Gastroesophageal sphincter (tissue), 4 donors: Measurements from ENCODE around the gene PARD6B. TPM values are rescaled to one million over a fixed set of nuclear protein-coding genes. Genes with fewer than 3 reads are reported as not detected.

Experiments used
- ATAC-seq: fragments of 150-250 bp; one replicate; pipeline ENCODE4 v1.9.1; 2016; ENCODE audit warnings: mild to moderate bottlenecking, moderate library complexity
- H3K27ac ChIP-seq, 4 donors: fragments of 200-600 bp; sonication (generic) in 3 of 4; 1 replicate in 3 of 4; 2 replicates in 1 of 4; pipeline ENCODE4 v1.5.1; 2016 to 2019
- H3K27me3 ChIP-seq: fragments of 200-600 bp; sonication (generic); one replicate; pipeline ENCODE4 v1.5.1; 2019
- H3K36me3 ChIP-seq, 2 donors: fragments of 200-600 bp; sonication (generic); one replicate each; pipeline ENCODE4 v1.5.1; 2019; ENCODE audit warnings: control low read depth in 1 of 2
- H3K4me1 ChIP-seq, 3 donors: fragments of 200-600 bp; sonication (generic); 1 replicate in 2 of 3; 2 replicates in 1 of 3; pipeline ENCODE4 v1.5.1; 2016 to 2019; ENCODE audit warnings: control low read depth in 2 of 3
- H3K4me3 ChIP-seq, 2 donors: fragments of 200-600 bp; sonication (generic); one replicate each; pipeline ENCODE4 v1.5.1; 2019; ENCODE audit warnings: mild to moderate bottlenecking in 1 of 2, moderate library complexity in 1 of 2
- H3K9me3 ChIP-seq, 3 donors: fragments of 200-600 bp; sonication (generic); one replicate each; pipeline ENCODE4 v1.5.1; 2017 to 2019; ENCODE audit warnings: control low read depth in 2 of 3
- EP300 ChIP-seq: sonication (generic); formaldehyde crosslinking; IDR thresholded peaks from one replicate; pipeline ENCODE4 v1.6.1; 2017; ENCODE audit warnings: antibody characterized with exemption, mild to moderate bottlenecking
- POLR2A ChIP-seq, 2 donors: fragments of 450-650 bp; IDR thresholded peaks; one replicate each; pipeline ENCODE4 v1.6.1; 2017; ENCODE audit warnings: antibody characterized with exemption in 2 of 2, mild to moderate bottlenecking in 2 of 2, moderate library complexity in 1 of 2
- POLR2AphosphoS5 ChIP-seq: sonication (generic); formaldehyde crosslinking; IDR thresholded peaks from one replicate; pipeline ENCODE4 v1.6.1; 2017; ENCODE audit warnings: antibody characterized with exemption
- WGBS, 2 donors: methylation state at CpG; one replicate each; pipeline ENCODE4 v1.1.5; 2018; ENCODE audit warnings: low coverage in 1 of 2; 5-methylcytosine and 5-hydroxymethylcytosine counted together
- total RNA-seq, 4 donors: library from RNA; depleted of rRNA; stranded (reverse); fragments of >200 nt; gene quantifications; one replicate each; pipeline ENCODE4 v1.1.0, GENCODE V29; 2016
- TF ChIP-seq, protein P1 (sequence below), 4 experiments: fragments of 200-600 bp in 2 of 4; fragments of 450-650 bp in 2 of 4; sonication (generic) in 1 of 4; IDR thresholded peaks; one replicate each; pipeline ENCODE4 v1.5.1; 2017 to 2019; ENCODE audit warnings: antibody characterized with exemption in 4 of 4, mild to moderate bottlenecking in 2 of 4, moderate library complexity in 2 of 4

Gene PARD6B
- total RNA-seq, 4 donors from 2014 or later: 2.4 to 3.8 (median 2.8) TPM

DNA sequence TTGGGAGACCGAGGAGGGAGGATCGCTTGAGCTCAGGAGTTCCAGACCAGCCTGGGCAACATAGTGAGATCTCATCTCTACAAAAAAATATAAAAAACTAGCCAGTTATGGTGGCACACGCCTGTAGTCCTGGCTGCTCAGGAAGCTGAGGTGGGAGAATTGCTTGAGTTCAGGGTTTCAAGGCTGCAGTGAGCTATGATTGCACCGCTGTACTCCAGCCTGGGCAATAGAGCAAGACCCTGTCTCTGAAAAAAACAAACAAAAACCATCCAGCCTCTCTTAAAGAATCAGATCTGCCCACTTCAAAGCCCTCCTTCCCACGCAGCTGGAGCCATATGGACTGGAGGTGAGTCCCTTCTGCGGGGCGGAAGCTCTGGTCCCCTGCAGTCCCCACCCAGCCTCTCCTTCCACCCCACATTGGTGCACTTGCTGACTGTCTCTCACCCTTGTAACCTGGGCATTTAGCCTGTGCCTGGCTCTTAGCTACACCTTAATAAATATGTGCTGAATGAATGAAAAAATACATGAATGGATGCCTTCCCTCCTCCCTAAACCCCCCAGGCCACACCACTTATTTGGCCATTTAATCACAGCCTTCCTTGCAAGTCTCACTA is 7.2 kb upstream of the PARD6B start:
- Histone ChIP-seq H3K4me3 (no peak overlapping the region), H3K4me1 (peaks cover 0 to 37% (median 0%) of the 10 kb centered on the region in 3 donors), H3K36me3 (no peaks in the 10 kb centered on the region), H3K27ac (peak overlapping the region in 3 of 4 donors; percentile 49 to 73 (median 67)), H3K27me3 (no peaks in the 10 kb centered on the region), H3K9me3 (no peaks in the 10 kb centered on the region)
- 83% methylated on average over 6 of the region's 7 CpGs; no CpG with 5 or more reads in 1 of the 2 donors for WGBS, 2 donors
- TF ChIP-seq, protein P1, sequence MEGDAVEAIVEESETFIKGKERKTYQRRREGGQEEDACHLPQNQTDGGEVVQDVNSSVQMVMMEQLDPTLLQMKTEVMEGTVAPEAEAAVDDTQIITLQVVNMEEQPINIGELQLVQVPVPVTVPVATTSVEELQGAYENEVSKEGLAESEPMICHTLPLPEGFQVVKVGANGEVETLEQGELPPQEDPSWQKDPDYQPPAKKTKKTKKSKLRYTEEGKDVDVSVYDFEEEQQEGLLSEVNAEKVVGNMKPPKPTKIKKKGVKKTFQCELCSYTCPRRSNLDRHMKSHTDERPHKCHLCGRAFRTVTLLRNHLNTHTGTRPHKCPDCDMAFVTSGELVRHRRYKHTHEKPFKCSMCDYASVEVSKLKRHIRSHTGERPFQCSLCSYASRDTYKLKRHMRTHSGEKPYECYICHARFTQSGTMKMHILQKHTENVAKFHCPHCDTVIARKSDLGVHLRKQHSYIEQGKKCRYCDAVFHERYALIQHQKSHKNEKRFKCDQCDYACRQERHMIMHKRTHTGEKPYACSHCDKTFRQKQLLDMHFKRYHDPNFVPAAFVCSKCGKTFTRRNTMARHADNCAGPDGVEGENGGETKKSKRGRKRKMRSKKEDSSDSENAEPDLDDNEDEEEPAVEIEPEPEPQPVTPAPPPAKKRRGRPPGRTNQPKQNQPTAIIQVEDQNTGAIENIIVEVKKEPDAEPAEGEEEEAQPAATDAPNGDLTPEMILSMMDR (IDR thresholded peaks at IDR 0.05): no peak
- TF ChIP-seq EP300: no peak
- no peak for TF ChIP-seq POLR2AphosphoS5
- TF ChIP-seq POLR2A (IDR thresholded peaks at IDR 0.05): no peak
- no peak for ATAC-seq

DNA sequence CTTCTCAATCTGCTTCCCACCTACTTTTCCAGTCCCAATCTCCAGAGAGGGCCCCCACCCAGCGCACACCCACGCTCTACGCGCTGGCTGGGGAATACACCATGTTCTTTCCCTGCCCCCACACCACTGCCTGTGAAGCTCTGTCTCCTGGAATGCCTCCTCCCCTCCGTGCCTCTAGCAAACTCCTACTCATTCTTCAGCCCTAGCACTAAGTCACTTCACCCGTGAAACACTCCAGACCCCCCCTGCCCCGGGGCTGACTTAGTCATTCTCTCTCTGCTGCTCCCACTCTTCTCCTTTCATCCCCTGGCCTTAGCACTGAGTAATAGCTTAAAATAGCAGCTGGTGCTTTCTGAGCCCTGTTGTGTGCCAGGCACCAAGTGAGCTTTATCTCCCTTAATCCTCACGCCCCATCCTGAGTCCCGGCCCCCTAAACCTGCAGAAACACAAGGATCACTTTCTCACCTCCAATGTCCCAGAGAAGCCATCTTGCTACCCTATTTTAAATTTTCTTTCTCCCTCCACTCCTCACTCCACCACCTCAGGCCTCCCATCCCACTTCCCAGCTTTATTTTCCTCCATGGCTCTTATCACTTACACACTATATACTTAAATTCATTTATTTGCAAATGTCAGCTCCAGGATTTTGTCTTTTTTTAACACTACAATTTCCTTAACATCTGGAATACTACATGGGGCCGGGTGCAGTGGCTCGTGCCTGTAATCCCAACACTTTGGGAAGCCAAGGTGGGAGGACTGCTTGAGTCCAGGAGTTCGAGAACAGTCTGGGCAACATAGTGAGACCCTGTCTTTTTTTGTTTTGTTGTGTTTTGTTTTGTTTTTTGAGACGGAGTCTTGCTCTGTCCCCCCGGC is 6.3 kb upstream of the PARD6B start:
- H3K9me3 ChIP-seq: no peaks in the 10 kb centered on the region
- no peaks in the 10 kb centered on the region for H3K36me3 ChIP-seq
- 23 to 24% methylated on average over 11 to 14 of the region's 14 CpGs for WGBS, 2 donors
- H3K27ac ChIP-seq: peak overlapping the region; percentile 18 to 73 (median 58)
- ATAC-seq: peak; percentile 82
- TF ChIP-seq POLR2AphosphoS5 (peak; percentile 73), EP300 (no peak), POLR2A (IDR thresholded peaks at IDR 0.05) (no peak)
- TF ChIP-seq, protein P1 (IDR thresholded peaks at IDR 0.05): no peak
- peaks cover 0 to 37% (median 0%) of the 10 kb centered on the region in 3 donors for H3K4me1 ChIP-seq
- H3K4me3 ChIP-seq: no peak overlapping the region
- H3K27me3 ChIP-seq: no peaks in the 10 kb centered on the region

DNA sequence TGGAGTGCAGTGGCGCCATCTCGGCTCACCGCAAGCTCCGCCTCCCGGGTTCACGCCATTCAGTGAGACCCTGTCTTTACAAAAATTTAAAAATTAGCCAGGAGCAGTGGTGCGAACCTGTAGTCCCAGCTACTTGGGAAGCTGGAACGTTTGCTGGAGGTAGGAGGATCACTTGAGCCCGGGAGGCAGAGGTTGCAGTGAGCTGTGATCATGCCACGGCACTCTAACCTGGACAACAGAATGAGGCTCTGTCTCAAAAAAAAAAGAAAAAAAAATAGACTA is 5.7 kb upstream of the PARD6B start:
- H3K4me3 ChIP-seq: no peak overlapping the region
- H3K9me3 ChIP-seq: no peaks in the 10 kb centered on the region
- ATAC-seq: no peak
- H3K36me3 ChIP-seq: no peaks in the 10 kb centered on the region
- H3K27ac ChIP-seq: peak overlapping the region in 2 of 4 donors; percentile 67 to 73
- 53 to 96% methylated on average over 2 to 6 of the region's 10 CpGs for WGBS, 2 donors
- peaks cover 0 to 43% (median 3%) of the 10 kb centered on the region in 3 donors for H3K4me1 ChIP-seq
- TF ChIP-seq, protein P1 (IDR thresholded peaks at IDR 0.05): no peak
- no peak for TF ChIP-seq POLR2A (IDR thresholded peaks at IDR 0.05)
- TF ChIP-seq POLR2AphosphoS5: no peak
- TF ChIP-seq EP300: no peak
- H3K27me3 ChIP-seq: no peaks in the 10 kb centered on the region

DNA sequence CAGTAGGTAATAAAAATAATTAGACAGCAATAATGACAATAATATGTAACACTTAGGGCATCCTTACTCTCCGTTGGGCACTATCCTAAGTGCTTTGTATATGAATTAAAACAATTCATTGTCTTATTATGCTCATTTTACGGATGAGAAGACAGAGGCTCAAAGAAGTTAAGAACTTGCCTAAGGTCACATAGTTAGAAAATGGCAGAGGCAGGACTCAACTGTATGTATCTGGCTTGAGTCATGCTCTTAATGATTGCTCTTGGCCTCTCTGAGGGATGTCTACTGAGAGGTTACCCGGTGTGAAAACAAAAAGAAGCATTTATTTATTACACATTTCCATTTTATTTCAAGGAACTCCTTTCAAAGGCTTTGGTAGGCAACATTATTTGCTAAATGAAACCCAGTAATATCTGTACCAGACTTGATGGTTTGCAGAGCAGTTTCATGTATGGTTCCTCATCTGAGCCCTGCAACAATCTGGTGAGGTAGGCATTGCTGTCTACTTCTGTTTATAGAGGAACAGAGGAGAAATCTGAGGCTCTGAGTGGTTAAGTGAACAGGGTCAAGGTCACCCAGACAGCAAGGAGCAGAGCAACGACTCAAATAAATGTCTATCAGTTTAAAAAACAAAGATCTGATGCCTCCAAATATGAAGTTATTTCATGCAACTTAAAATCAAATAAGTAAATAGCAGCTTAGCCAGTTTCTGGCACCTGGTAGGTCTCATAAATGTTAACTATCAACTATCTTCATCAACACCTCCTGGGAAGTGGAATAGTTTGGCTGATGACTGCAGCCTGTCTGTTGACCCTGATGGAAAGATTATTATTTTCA is 4.2 kb upstream of the PARD6B start:
- no peak for ATAC-seq

More for the DNA sequence above, 4.2 kb upstream of the PARD6B start:
- Histone ChIP-seq H3K4me1 (peaks cover 0 to 46% (median 3%) of the 10 kb centered on the region in 3 donors), H3K27me3 (no peaks in the 10 kb centered on the region), H3K27ac (no peak overlapping the region), H3K9me3 (no peaks in the 10 kb centered on the region), H3K4me3 (no peak overlapping the region), H3K36me3 (no peaks in the 10 kb centered on the region)
- TF ChIP-seq POLR2AphosphoS5: no peak
- TF ChIP-seq, protein P1 (IDR thresholded peaks at IDR 0.05): no peak
- WGBS, 2 donors: 73 to 80% methylated on average over 4 of the region's 4 CpGs
